Naive thymus-derived CD8-positive, alpha-beta T cell (primary cell): ENCODE measurements around the gene UST. TPM values are rescaled to one million over a fixed set of nuclear protein-coding genes. Genes with fewer than 3 reads are reported as not detected.
"Not testable (repeated sequence)": the region's sequence is repeated elsewhere in the genome, so short reads cannot be mapped to it uniquely, and the experiment has no call there.

Experiments
- ATAC-seq, 2 donors: fragments of 150-1000 bp; cut with Tn5 transposase in 1 of 2; sonication (Bioruptor Pico), chemical (Tn5 transposase) in 1 of 2; 1 replicate in 1 of 2; 2 replicates in 1 of 2; pipeline ENCODE4 v1.10.0; 2021; ENCODE audit warnings: mild to moderate bottlenecking in 2 of 2, moderate library complexity in 2 of 2
- POLR2A ChIA-PET: fragments of 350-600 bp; sonication (Branson Sonifier 250); formaldehyde crosslinking; loops from one replicate; lab custom pipeline; 2021; ENCODE audit warnings: antibody characterized with exemption; lab: Charles Lee
- DNase-seq, 10 donors: peaks; one replicate each; pipeline versions ENCODE4 v3.0.0 to v3.0.0-alpha.2; 2020 to 2022
- H3K27ac Mint-ChIP-seq, 10 donors: one replicate each; pipeline ENCODE4 v1.8.0; 2020 to 2022; ENCODE audit warnings: mild to moderate bottlenecking in 10 of 10, mixed read lengths in 10 of 10, moderate library complexity in 4 of 10, inconsistent platforms in 1 of 10
- H3K27me3 Mint-ChIP-seq, 5 donors: one replicate each; pipeline ENCODE4 v1.8.0; 2021 to 2022; ENCODE audit warnings: mixed read lengths in 5 of 5
- H3K36me3 Mint-ChIP-seq, 3 donors: one replicate each; pipeline ENCODE4 v1.8.0; 2020 to 2022; ENCODE audit warnings: mixed read lengths in 3 of 3, mild to moderate bottlenecking in 2 of 3, inconsistent platforms in 1 of 3
- H3K4me1 Mint-ChIP-seq, 4 donors: one replicate each; pipeline ENCODE4 v1.8.0; 2021 to 2022; ENCODE audit warnings: mixed read lengths in 4 of 4
- H3K4me3 Mint-ChIP-seq, 10 donors: one replicate each; pipeline ENCODE4 v1.8.0; 2020 to 2022; ENCODE audit warnings: mild to moderate bottlenecking in 10 of 10, mixed read lengths in 10 of 10, moderate library complexity in 6 of 10, inconsistent platforms in 1 of 10
- H3K9me3 Mint-ChIP-seq, 9 donors: one replicate each; pipeline ENCODE4 v1.8.0; 2020 to 2022; ENCODE audit warnings: mixed read lengths in 9 of 9, mild to moderate bottlenecking in 3 of 9, inconsistent platforms in 1 of 9, moderate library complexity in 1 of 9
- polyA plus RNA-seq, 3 donors: library from polyadenylated mRNA; unstranded; fragments of 300-500 nt; fragmentation: Illumina TruSeq; gene quantifications; one replicate each; pipeline ENCODE4 v1.2.3, GENCODE V29; 2021
- total RNA-seq, 8 experiments: library from RNA in 2 of 8; stranded (reverse) in 2 of 8; gene quantifications; one replicate each; pipeline ENCODE4 v1.2.3 and lab custom pipeline; 2021 to 2026

UST gene
- total and polyA plus RNA-seq, 5 experiments from 2014 or later: 0.08 to 1.4 (median 0.47) TPM

- no peaks in the 10 kb centered on the region for H3K36me3 Mint-ChIP-seq
- no peak for ATAC-seq
Observed at GRCh38 chr6:148944608-148945007, 197.8 kb downstream of the UST start.

GRCh38 chr6:148945301-148946021 lies 198.6 kb downstream of the UST start:
- ATAC-seq: no peak
- H3K27ac Mint-ChIP-seq: no peak overlapping the region
- H3K9me3 Mint-ChIP-seq: no peaks in the 10 kb centered on the region
- DNase-seq: no peak
- POLR2A ChIA-PET: no interaction called here
- peaks cover 0 to 6% (median 2%) of the 10 kb centered on the region in 5 donors for H3K27me3 Mint-ChIP-seq
- H3K4me3 Mint-ChIP-seq: no peak overlapping the region
- H3K4me1 Mint-ChIP-seq: peaks cover 0 to 5% (median under 1%) of the 10 kb centered on the region in 4 donors
- H3K36me3 Mint-ChIP-seq: no peaks in the 10 kb centered on the region

More at GRCh38 chr6:148944608-148945007, 197.8 kb downstream of the UST start:
- H3K4me3 Mint-ChIP-seq: no peak overlapping the region
- H3K27ac Mint-ChIP-seq: no peak overlapping the region
- H3K4me1 Mint-ChIP-seq: peaks cover 0 to 5% (median under 1%) of the 10 kb centered on the region in 4 donors
- POLR2A ChIA-PET: no interaction called here
- H3K9me3 Mint-ChIP-seq: no peaks in the 10 kb centered on the region
- peaks cover 0 to 1% (median 0%) of the 10 kb centered on the region in 5 donors for H3K27me3 Mint-ChIP-seq
- no peak for DNase-seq

DNA sequence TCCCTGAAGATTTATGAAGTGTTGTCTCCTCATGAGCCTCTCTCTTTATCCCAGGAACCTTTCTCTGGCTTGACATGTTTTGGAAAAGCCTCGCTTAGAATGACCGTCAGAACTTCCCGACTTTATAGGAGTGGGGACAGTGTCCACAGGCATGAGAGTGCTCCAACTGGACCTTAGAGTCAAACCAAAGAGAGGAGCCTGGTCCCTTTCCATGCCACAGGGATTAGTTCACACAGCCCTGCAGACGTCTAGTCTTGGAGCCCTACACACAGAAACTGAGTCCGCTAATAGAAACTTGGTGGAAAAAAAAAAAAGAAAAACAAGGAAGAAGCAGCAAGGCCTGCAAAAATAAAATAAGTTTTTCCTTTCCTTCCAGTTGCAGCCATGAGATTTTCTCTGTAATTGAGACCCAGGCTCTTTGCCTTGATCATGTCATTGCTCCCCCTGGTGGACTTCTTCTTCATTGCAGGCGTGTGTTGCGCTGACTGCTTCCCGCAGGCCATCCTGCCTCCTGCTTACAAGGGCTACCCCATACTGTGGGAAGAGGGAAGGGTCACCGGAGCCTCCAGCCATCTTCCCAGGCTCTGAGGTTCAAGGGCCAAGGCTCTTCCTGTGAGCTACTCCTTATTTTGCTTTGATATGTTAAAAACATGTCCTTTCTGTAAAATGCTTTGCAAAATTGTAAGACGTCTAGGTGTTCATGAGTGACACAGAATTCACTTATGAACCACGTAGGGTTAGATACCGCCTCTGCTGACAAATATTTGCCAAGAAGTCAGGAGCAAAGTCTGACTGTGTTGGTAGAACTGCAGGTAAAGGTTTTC lies 201.0 kb downstream of the UST start:
- peaks cover 0 to 16% (median 5%) of the 10 kb centered on the region in 5 donors for H3K27me3 Mint-ChIP-seq
- H3K4me3 Mint-ChIP-seq: no peak overlapping the region
- POLR2A ChIA-PET: no interaction called here
- DNase-seq: peak; percentile 54 to 86 (median 71)
- H3K9me3 Mint-ChIP-seq: no peaks in the 10 kb centered on the region
- peak; percentile 66 to 79 for ATAC-seq
- H3K27ac Mint-ChIP-seq: no peak overlapping the region
- peaks cover 0 to 5% (median under 1%) of the 10 kb centered on the region in 4 donors for H3K4me1 Mint-ChIP-seq
- H3K36me3 Mint-ChIP-seq: no peaks in the 10 kb centered on the region

- ATAC-seq: no peak
- H3K36me3 Mint-ChIP-seq: no peaks in the 10 kb centered on the region
- POLR2A ChIA-PET: no interaction called here
- no peaks in the 10 kb centered on the region for H3K9me3 Mint-ChIP-seq
- peaks cover 0 to 5% (median under 1%) of the 10 kb centered on the region in 4 donors for H3K4me1 Mint-ChIP-seq
- H3K27me3 Mint-ChIP-seq: peaks cover 0 to 16% (median 5%) of the 10 kb centered on the region in 5 donors
- no peak overlapping the region for H3K27ac Mint-ChIP-seq
- no peak for DNase-seq
- no peak overlapping the region for H3K4me3 Mint-ChIP-seq
Observed at GRCh38 chr6:148951662-148952061, 204.8 kb downstream of the UST start.

- no peaks in the 10 kb centered on the region for H3K9me3 Mint-ChIP-seq
- no peak overlapping the region for H3K4me3 Mint-ChIP-seq
- no peaks in the 10 kb centered on the region for H3K36me3 Mint-ChIP-seq
- ATAC-seq (no peak), DNase-seq (no peak)
- H3K27me3 Mint-ChIP-seq: peaks cover 0 to 16% (median 5%) of the 10 kb centered on the region in 5 donors
- H3K4me1 Mint-ChIP-seq: peaks cover 0 to 5% (median under 1%) of the 10 kb centered on the region in 4 donors
- no peak overlapping the region for H3K27ac Mint-ChIP-seq
- POLR2A ChIA-PET: no interaction called here
Observed at GRCh38 chr6:148952147-148953035, 205.6 kb downstream of the UST start.

GRCh38 chr6:148954461-148954860 lies 207.6 kb downstream of the UST start:
- ATAC-seq: no peak
- no peaks in the 10 kb centered on the region for H3K4me1 Mint-ChIP-seq
- H3K27me3 Mint-ChIP-seq: peaks cover 0 to 16% (median 5%) of the 10 kb centered on the region in 5 donors
- H3K9me3 Mint-ChIP-seq: no peaks in the 10 kb centered on the region
- H3K4me3 Mint-ChIP-seq: no peak overlapping the region
- no peak overlapping the region for H3K27ac Mint-ChIP-seq
- DNase-seq: no peak
- no peaks in the 10 kb centered on the region for H3K36me3 Mint-ChIP-seq
- POLR2A ChIA-PET: no interaction called here

DNA sequence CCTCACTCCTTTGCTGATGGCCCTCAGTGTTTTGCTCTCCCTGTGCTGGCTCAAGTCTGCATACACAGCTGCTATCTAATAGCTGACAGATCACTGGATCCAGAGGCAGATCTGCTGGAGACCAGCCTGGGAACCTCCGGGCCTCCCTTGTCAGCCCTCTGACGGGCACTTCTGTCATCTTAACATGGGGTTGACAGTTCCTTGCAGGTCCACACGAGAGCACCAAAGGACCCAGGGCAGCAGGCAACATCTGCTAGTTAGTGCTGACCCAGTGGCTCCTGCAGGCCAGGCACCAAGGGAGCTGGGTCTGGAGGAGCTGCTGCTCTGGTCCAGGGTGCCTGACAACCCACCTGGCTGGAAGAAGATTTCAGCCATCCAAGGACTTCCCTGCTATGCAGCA lies 208.1 kb downstream of the UST start:
- Mint-ChIP-seq H3K4me3 (peak overlapping the region in 1 of 10 donors; percentile 32), H3K36me3 (no peaks in the 10 kb centered on the region), H3K9me3 (no peaks in the 10 kb centered on the region)

GRCh38 chr6:148955441-148955840 lies 208.6 kb downstream of the UST start:
- H3K4me3 Mint-ChIP-seq: no peak overlapping the region
- no peaks in the 10 kb centered on the region for H3K4me1 Mint-ChIP-seq
- H3K27me3 Mint-ChIP-seq: peaks cover 0 to 11% (median 4%) of the 10 kb centered on the region in 5 donors
- DNase-seq: no peak
- no peak overlapping the region for H3K27ac Mint-ChIP-seq
- ATAC-seq: no peak
- POLR2A ChIA-PET: no interaction called here
- H3K36me3 Mint-ChIP-seq: no peaks in the 10 kb centered on the region
- H3K9me3 Mint-ChIP-seq: no peaks in the 10 kb centered on the region

More for the DNA sequence above, 208.1 kb downstream of the UST start:
- ATAC-seq (no peak), DNase-seq (no peak)
- H3K27me3 Mint-ChIP-seq: peaks cover 0 to 16% (median 5%) of the 10 kb centered on the region in 5 donors
- H3K4me1 Mint-ChIP-seq: no peaks in the 10 kb centered on the region
- no peak overlapping the region for H3K27ac Mint-ChIP-seq
- POLR2A ChIA-PET: no interaction called here

- H3K36me3 Mint-ChIP-seq, H3K27me3 Mint-ChIP-seq, H3K4me3 Mint-ChIP-seq, ATAC-seq, H3K27ac Mint-ChIP-seq, DNase-seq, POLR2A ChIA-PET, H3K4me1 Mint-ChIP-seq, H3K9me3 Mint-ChIP-seq: not testable (repeated sequence)
Observed at GRCh38 chr6:148956163-148956562, 209.3 kb downstream of the UST start.

DNA sequence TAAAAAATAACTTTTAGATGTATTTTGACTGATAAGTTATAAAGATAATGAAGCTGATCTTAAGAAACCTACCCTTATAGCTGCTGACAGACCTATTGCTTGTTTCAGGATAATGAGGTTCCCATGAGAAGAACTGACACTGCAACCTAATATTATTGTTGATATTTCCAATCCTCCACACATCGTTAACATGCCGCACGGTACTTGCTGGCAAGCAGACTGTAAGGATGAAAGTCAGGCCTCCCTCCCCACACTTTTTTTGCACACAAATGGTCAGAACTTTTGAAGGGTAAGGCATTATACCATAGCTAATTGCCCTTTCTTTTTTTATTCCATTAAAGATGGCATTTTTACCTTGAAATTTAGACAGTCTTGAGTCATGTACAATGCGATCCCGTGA lies 210.9 kb downstream of the UST start:
- Mint-ChIP-seq H3K27ac (no peak overlapping the region), H3K4me1 (no peaks in the 10 kb centered on the region), H3K4me3 (no peak overlapping the region), H3K36me3 (no peaks in the 10 kb centered on the region), H3K27me3 (peaks cover 0 to under 1% (median 0%) of the 10 kb centered on the region in 5 donors), H3K9me3 (no peaks in the 10 kb centered on the region)
- POLR2A ChIA-PET: no interaction called here
- DNase-seq: no peak
- no peak for ATAC-seq

- H3K9me3 Mint-ChIP-seq: no peaks in the 10 kb centered on the region
- H3K4me3 Mint-ChIP-seq: no peak overlapping the region
Observed at GRCh38 chr6:148959008-148959407, 212.2 kb downstream of the UST start.

GRCh38 chr6:148959501-148959900 lies 212.7 kb downstream of the UST start:
- POLR2A ChIA-PET: no interaction called here
- peaks cover 0 to 2% (median 0%) of the 10 kb centered on the region in 5 donors for H3K27me3 Mint-ChIP-seq
- H3K9me3 Mint-ChIP-seq: no peaks in the 10 kb centered on the region
- H3K27ac Mint-ChIP-seq: no peak overlapping the region
- DNase-seq (no peak), ATAC-seq (no peak)
- H3K4me3 Mint-ChIP-seq: no peak overlapping the region
- no peaks in the 10 kb centered on the region for H3K4me1 Mint-ChIP-seq
- H3K36me3 Mint-ChIP-seq: no peaks in the 10 kb centered on the region

More at GRCh38 chr6:148959008-148959407, 212.2 kb downstream of the UST start:
- Mint-ChIP-seq H3K4me1 (no peaks in the 10 kb centered on the region), H3K27me3 (peaks cover 0 to 2% (median 0%) of the 10 kb centered on the region in 5 donors), H3K36me3 (no peaks in the 10 kb centered on the region), H3K27ac (no peak overlapping the region)
- DNase-seq (no peak), ATAC-seq (no peak)
- POLR2A ChIA-PET: no interaction called here
